K562 (cell line): Measurements from ENCODE around the gene CARS2. TPM values are rescaled to one million over a fixed set of nuclear protein-coding genes. Genes with fewer than 3 reads are reported as not detected.

Source experiments
- ATAC-seq: fragments of 200-7000 bp; cut with Tn5 transposase; 3 replicates; pipeline ENCODE4 v1.9.1; 2020; ENCODE audit warnings: moderate library complexity
- Bru-seq: library from RNA; stranded (reverse); fragments of 400-500 nt; gene quantifications from one replicate; lab custom pipeline; 2021; lab: Mats Ljungman, UMichigan
- BruChase-seq, 2 experiments: library from RNA; stranded (reverse); fragments of 400-500 nt; gene quantifications; one replicate each; lab custom pipeline; 2021; lab: Mats Ljungman, UMichigan
- BruUV-seq: library from RNA; stranded (reverse); fragments of 400-500 nt; replicated peaks from 2 replicates; lab custom pipeline; 2021; lab: Mats Ljungman, UMichigan
- CTCF ChIA-PET: fragments of 300-600 bp; formaldehyde crosslinking; extraction: SDS; loops from one replicate; lab custom pipeline; 2021; ENCODE audit warnings: low intra/inter-chr PET ratio; lab: Yijun Ruan, JAX
- POLR2A ChIA-PET: fragments of 300-600, 350-650 bp; sonication (Branson Sonifier 250); formaldehyde crosslinking; extraction: SDS; loops from one replicate; lab custom pipeline; 2021; ENCODE audit warnings: antibody characterized with exemption, inconsistent platforms; lab: Yijun Ruan, JAX
- DNase-seq, 4 experiments: peaks; one replicate each; pipeline versions ENCODE4 v3.0.0 to v3.0.0-alpha.2; 2011 to 2018; ENCODE audit warnings: low spot score in 3 of 4, mixed read lengths in 3 of 4; ENCODE audit errors: extremely low read depth in 1 of 4
- FAIRE-seq: peaks from 2 replicates; lab custom pipeline; 2011; peaks lifted over from hg19 to GRCh38; lab: Jason Lieb, UNC
- H2AFZ ChIP-seq: 2 replicates; pipeline ENCODE4 v1.6.0; 2011; ENCODE audit warnings: low read depth, low read length, control low read depth, inconsistent platforms
- H3K27ac ChIP-seq: fragments of 200-600 bp; 3 replicates; pipeline ENCODE4 v1.8.0; 2011; ENCODE audit warnings: low read depth, mild to moderate bottlenecking, control low read depth, inconsistent platforms, low read length, moderate library complexity, mixed read lengths; ENCODE audit errors: extremely low read depth
- H3K27me3 ChIP-seq, 2 experiments: fragments of 300-600 bp in 1 of 2; 2 replicates in 1 of 2; 3 replicates in 1 of 2; pipeline versions ENCODE4 v1.6.0 to v1.8.0; 2011; ENCODE audit warnings: inconsistent platforms in 2 of 2, low read length in 2 of 2, mild to moderate bottlenecking in 1 of 2, mixed read lengths in 1 of 2, moderate library complexity in 1 of 2; ENCODE audit not compliant: control insufficient read depth in 2 of 2, insufficient read depth in 2 of 2
- H3K36me3 ChIP-seq: fragments of 300-600 bp; 3 replicates; pipeline ENCODE4 v1.8.0; 2011; ENCODE audit warnings: mild to moderate bottlenecking, low read length, inconsistent platforms; ENCODE audit not compliant: control insufficient read depth, insufficient read depth
- H3K4me1 ChIP-seq, 2 experiments: fragments of 200-600 bp in 1 of 2; replicated peaks in 1 of 2; 2 replicates in 1 of 2; 3 replicates in 1 of 2; pipeline versions ENCODE4 v1.5.1 to v1.8.0; 2011; ENCODE audit warnings: inconsistent platforms in 2 of 2, low read length in 2 of 2, mild to moderate bottlenecking in 1 of 2, mixed read lengths in 1 of 2, moderate library complexity in 1 of 2; ENCODE audit not compliant: control insufficient read depth in 2 of 2, insufficient read depth in 2 of 2
- H3K4me2 ChIP-seq: 2 replicates; pipeline ENCODE4 v1.6.1; 2011; ENCODE audit warnings: low read length, control low read depth, inconsistent platforms, mixed read lengths; ENCODE audit not compliant: insufficient read depth
- H3K4me3 ChIP-seq: fragments of 200-600 bp; sonication (generic), shearing (Covaris generic); 2 replicates; pipeline ENCODE4 v1.5.1; 2016; ENCODE audit warnings: control low read depth, inconsistent platforms
- H3K79me2 ChIP-seq: fragments of 200-600 bp; 3 replicates; pipeline ENCODE4 v1.8.0; 2011; ENCODE audit warnings: low read length, inconsistent platforms; ENCODE audit not compliant: control insufficient read depth, insufficient read depth
- H3K9ac ChIP-seq, 2 experiments: 2 replicates each; pipeline versions ENCODE4 v1.6.0 to v1.6.1; 2011; ENCODE audit warnings: low read depth in 2 of 2, low read length in 2 of 2, control low read depth in 1 of 2, inconsistent platforms in 1 of 2, mild to moderate bottlenecking in 1 of 2, mixed read lengths in 1 of 2; ENCODE audit not compliant: insufficient read depth in 1 of 2
- H3K9me1 ChIP-seq: one replicate; pipeline ENCODE4 v1.6.0; 2011; ENCODE audit warnings: inconsistent platforms, mild to moderate bottlenecking, low read length, moderate library complexity; ENCODE audit not compliant: control insufficient read depth, insufficient read depth
- H3K9me3 ChIP-seq: replicated peaks from 2 replicates; pipeline ENCODE4 v1.5.1; 2011; ENCODE audit warnings: low read depth, low read length, inconsistent platforms; ENCODE audit not compliant: control insufficient read depth, insufficient read depth
- H4K20me1 ChIP-seq: replicated peaks from 2 replicates; pipeline ENCODE4 v1.6.1; 2011; ENCODE audit warnings: low read length, inconsistent platforms, mixed read lengths; ENCODE audit not compliant: control insufficient read depth, insufficient read depth
- ATF1 ChIP-seq, 2 experiments: fragments of 450-650 bp in 1 of 2; IDR thresholded peaks; 2 replicates each; pipeline ENCODE4 v1.6.1; 2016; ENCODE audit warnings: missing compliant biosample characterization in 1 of 2, missing genetic modification characterization in 1 of 2
- BRD4 ChIP-seq: fragments of 200-600 bp; sonication (generic); IDR thresholded peaks from 2 replicates; pipeline ENCODE4 v1.6.1; 2017; ENCODE audit warnings: inconsistent platforms
- CBFA2T3 ChIP-seq: fragments of 450-650 bp; IDR thresholded peaks from 2 replicates; pipeline ENCODE4 v1.6.1; 2017
- CHD1 ChIP-seq: fragments of 200-600 bp; sonication (generic); IDR thresholded peaks from one replicate; pipeline ENCODE4 v1.6.1; 2012; ENCODE audit warnings: mild to moderate bottlenecking, moderate library complexity, low read length, inconsistent platforms
- DPF2 ChIP-seq: fragments of 450-650 bp; IDR thresholded peaks from 2 replicates; pipeline ENCODE4 v1.6.1; 2016
- GMEB1 ChIP-seq: fragments of 250-450 bp; sonication (Bioruptor Pico); IDR thresholded peaks from 2 replicates; pipeline ENCODE4 v1.4.0; 2020; ENCODE audit warnings: mild to moderate bottlenecking
- HIVEP1 ChIP-seq: fragments of 250-450 bp; sonication (Bioruptor Pico); IDR thresholded peaks from 2 replicates; pipeline ENCODE4 v1.4.0; 2020; ENCODE audit warnings: mild to moderate bottlenecking
- MAX ChIP-seq: sonication (generic); formaldehyde crosslinking; IDR thresholded peaks from 2 replicates; pipeline ENCODE4 v1.9.0; 2022; ENCODE audit warnings: mild to moderate bottlenecking, missing genetic modification reagents
- RB1 ChIP-seq: fragments of 450-650 bp; IDR thresholded peaks from 2 replicates; pipeline ENCODE4 v1.6.1; 2017; ENCODE audit warnings: low read depth, mild to moderate bottlenecking
- SETDB1 ChIP-seq: IDR thresholded peaks from one replicate; pipeline ENCODE4 v1.6.1; 2012; ENCODE audit warnings: low read length, control low read depth, inconsistent platforms
- SIN3B ChIP-seq: fragments of 450-650 bp; IDR thresholded peaks from 2 replicates; pipeline ENCODE4 v1.6.1; 2017; ENCODE audit warnings: low read depth, mild to moderate bottlenecking, moderate library complexity
- TAF1 ChIP-seq: IDR thresholded peaks from 2 replicates; pipeline ENCODE4 v1.6.1; 2011; ENCODE audit warnings: mild to moderate bottlenecking, low read length, moderate library complexity; ENCODE audit not compliant: insufficient read depth, control insufficient read depth, severe bottlenecking; ENCODE audit errors: extremely low read depth
- TBP ChIP-seq: optimal IDR thresholded peaks from 2 replicates; pipeline ENCODE3; 2011; ENCODE audit warnings: low read depth, low read length, improper control_type of control experiment
- ZNF311 ChIP-seq: fragments of 250-450 bp; sonication (Bioruptor Pico); IDR thresholded peaks from 2 replicates; pipeline ENCODE4 v1.4.0; 2020; ENCODE audit warnings: mild to moderate bottlenecking, moderate library complexity
- ZNF354B ChIP-seq: fragments of 250-450 bp; sonication (Bioruptor Pico); IDR thresholded peaks from 2 replicates; pipeline ENCODE4 v1.4.0; 2020
- WGBS: fragments of 100-300 bp; shearing (Covaris generic); methylation state at CpG from one replicate; pipeline ENCODE4 v1.1.6; 2016; ENCODE audit warnings: low coverage, mixed read lengths; ENCODE audit not compliant: insufficient coverage; ENCODE audit errors: missing lambda C conversion rate; 5-methylcytosine and 5-hydroxymethylcytosine counted together
- in situ Hi-C: fragments of 300-500 bp; cut with MboI; formaldehyde crosslinking; loops from 4 replicates; pipeline ENCODE4 v1.15.0; 2018; ENCODE audit warnings: inconsistent platforms, mixed read lengths
- intact Hi-C: fragments of 100-400 bp; cut with micrococcal nuclease; formaldehyde crosslinking; loops from 2 replicates; pipeline ENCODE4 v1.14.2; 2022
- long read RNA-seq, 3 experiments: library from polyadenylated mRNA in 2 of 3; library from RNA in 1 of 3; unstranded in 2 of 3; stranded (forward) in 1 of 3; transcript quantifications; one replicate each; pipeline ENCODE4 v2.0.0, GENCODE V29; 2019 to 2022
- polyA minus RNA-seq, 3 experiments: library from RNA; depleted of rRNA, polyadenylated mRNA; stranded (reverse); fragments of >200 nt; gene quantifications; 2 replicates each; pipeline ENCODE4 v1.2.3, GENCODE V29; 2011
- polyA plus RNA-seq, 8 experiments: library from polyadenylated mRNA; depleted of rRNA in 4 of 8; stranded (reverse) in 5 of 8; unstranded in 3 of 8; fragments of >200 nt; fragmentation: Nextera tagmentation in 2 of 8; fragmentation: Illumina TruSeq in 1 of 8; extraction: Ambion mirVana in 2 of 8; extraction: Trizol in 1 of 8; gene quantifications; 2 replicates each; pipeline versions ENCODE4 v1.2.1 to v1.2.3, GENCODE V29; 2011 to 2014; ENCODE audit warnings: inconsistent platforms in 1 of 8, missing spikeins in 1 of 8
- total RNA-seq, 7 experiments: library from RNA; depleted of rRNA in 6 of 7; stranded (reverse); fragments of >200 nt in 6 of 7; fragmentation: Illumina TruSeq in 2 of 7; extraction: Trizol in 2 of 7; gene quantifications; 2 replicates each; pipeline versions ENCODE4 v1.2.1 to v1.2.3, GENCODE V29; 2011 to 2021; ENCODE audit warnings: low replicate concordance in 1 of 7

Gene CARS2
- total RNA-seq (2011; cell fraction: chromatin; rRNA removed; ENCODE audit: low replicate concordance): 95.3 and 139 TPM in 2 replicates
- 74.1 and 84.2 TPM in 2 replicates for total RNA-seq (2011; cell fraction: nucleolus; rRNA removed)
- 62.0 and 69.0 TPM in 2 replicates for total RNA-seq (2011; cell fraction: nucleoplasm; rRNA removed)
- total RNA-seq (2014; rRNA removed): 37.4 and 42.9 TPM in 2 replicates
- 18.2 and 20.3 TPM in 2 replicates for total RNA-seq (2014; rRNA removed; fragmentation: Illumina TruSeq; extraction: Trizol)
- total RNA-seq (2015; rRNA removed; fragmentation: Illumina TruSeq; extraction: Trizol): 32.7 and 34.5 TPM in 2 replicates
- 29.9 and 30.5 TPM in 2 replicates for total RNA-seq (2021)
- 31.6 and 32.9 TPM in 2 replicates for polyA plus RNA-seq (2011; rRNA removed)
- polyA plus RNA-seq (2011; cell fraction: cytosol; rRNA removed): 19.0 and 23.8 TPM in 2 replicates
- polyA plus RNA-seq (2011; cell fraction: nucleus; rRNA removed): 147 and 176 TPM in 2 replicates
- polyA plus RNA-seq (2012): 29.2 and 39.4 TPM in 2 replicates
- polyA plus RNA-seq (2014; fragmentation: Illumina TruSeq; extraction: Trizol): 17.1 and 21.6 TPM in 2 replicates
- polyA plus RNA-seq (2014; fragmentation: Nextera tagmentation; extraction: Ambion mirVana): 1 to 10 TPM; 1.7 TPM
- polyA plus RNA-seq (2014; rRNA removed): 35.4 and 50.3 TPM in 2 replicates
- 23.7 and 24.5 TPM in 2 replicates for polyA minus RNA-seq (2011; rRNA and poly(A)+ RNA removed)
- polyA minus RNA-seq (2011; cell fraction: cytosol; rRNA and poly(A)+ RNA removed): 15.0 and 15.7 TPM in 2 replicates
- polyA minus RNA-seq (2011; cell fraction: nucleus; rRNA and poly(A)+ RNA removed): 38.0 and 49.2 TPM in 2 replicates
- Bru-seq, nascent RNA: percentile 73 among the genes with signal in this experiment
- BruChase-seq, experiment 1, labeled RNA remaining after a 2-hour chase: percentile 70 among the genes with signal in this experiment
- percentile 65 among the genes with signal in this experiment for BruChase-seq, experiment 2, labeled RNA remaining after a 6-hour chase
- long read RNA-seq, experiment 1, transcript CARS2-201 (15 exons, 1,879 nt): major isoform, 27 of 69 reads
- long read RNA-seq, experiment 1, partial matches to known transcripts: 9 of 69 reads
- long read RNA-seq, experiment 1, other reads (novel, unspliced or antisense): 30 of 69 reads
- long read RNA-seq, experiment 2, transcript CARS2-201 (15 exons, 1,879 nt): major isoform, 5 of 27 reads
- long read RNA-seq, experiment 2, partial matches to known transcripts: 7 of 27 reads
- long read RNA-seq, experiment 2, other reads (novel, unspliced or antisense): 13 of 27 reads
- long read RNA-seq, experiment 3, partial matches to known transcripts: 4 of 11 reads
- long read RNA-seq, experiment 3, other reads (novel, unspliced or antisense): 4 of 11 reads

GRCh38 chr13:110705826-110706569, at the start of gene CARS2:
Gene CARS2 (minus strand): TSS chr13:110706116. CDS start chr13:110706093, 23 bp downstream.
- Histone ChIP-seq H2AFZ (peak within 1 kb of the TSS; percentile 86), H3K79me2 (peaks cover 28% of the 10 kb centered on the region), H3K9ac (peak within 1 kb of the TSS; percentile 76 to 94), H3K9me1 (peaks cover 3% of the 10 kb centered on the region), H3K4me3 (peak within 1 kb of the TSS; percentile 84), H4K20me1 (no peaks in the 10 kb centered on the region), H3K27ac (peak within 1 kb of the TSS; percentile 78), H3K36me3 (peaks cover 28% of the 10 kb centered on the region; the same call in 1 of the 3 replicates), H3K4me2 (peak within 1 kb of the TSS; percentile 91), H3K27me3 (no peaks in the 10 kb centered on the region), H3K4me1 (peaks cover 13 to 27% of the 10 kb centered on the region in 2 experiments; a peak in 4 of 5 replicates), H3K9me3 (no peaks in the 10 kb centered on the region)
- no TSS peak for BruUV-seq
- in situ Hi-C loops (no loop called here), intact Hi-C loops (no loop called here)
- POLR2A ChIA-PET: interaction anchor here (1.0 kb wide), 1 partner anchor 9 kb away, joined by 10 read pairs; no protein-coding TSS in a partner anchor
- CTCF ChIA-PET: no interaction called here
- peak; percentile 86 to 96 (median 90) for DNase-seq
- WGBS: 0% methylated on average over 23 of the region's 80 CpGs
- ATAC-seq: peak; percentile 97
- peak; percentile 91 for FAIRE-seq
- TF ChIP-seq MAX (CRISPR knock-in tag) (peak; percentile 84), DPF2 (no peak), GMEB1 (CRISPR knock-in tag) (peak; percentile 66; the same call in 1 of the 2 replicates), ZNF311 (no peak), CBFA2T3 (no peak), HIVEP1 (CRISPR knock-in tag) (no peak), SIN3B (0 out of 2 replicates have a peak, but pooled peaks have one; percentile 35), CHD1 (no peak), TBP (peak; percentile 66), TAF1 (peak; percentile 67), ATF1 (CRISPR knock-in tag; IDR thresholded peaks at IDR 0.05) (no peak), ATF1 (tag; IDR thresholded peaks at IDR 0.05) (no peak; the same call in none of the 2 replicates), RB1 (peak; percentile 32; the same call in 1 of the 2 replicates), SETDB1 (no peak), ZNF354B (CRISPR knock-in tag) (no peak), BRD4 (no peak)
